ENCODE measurements around the gene SURF2.

The SURF2 gene

DNA sequence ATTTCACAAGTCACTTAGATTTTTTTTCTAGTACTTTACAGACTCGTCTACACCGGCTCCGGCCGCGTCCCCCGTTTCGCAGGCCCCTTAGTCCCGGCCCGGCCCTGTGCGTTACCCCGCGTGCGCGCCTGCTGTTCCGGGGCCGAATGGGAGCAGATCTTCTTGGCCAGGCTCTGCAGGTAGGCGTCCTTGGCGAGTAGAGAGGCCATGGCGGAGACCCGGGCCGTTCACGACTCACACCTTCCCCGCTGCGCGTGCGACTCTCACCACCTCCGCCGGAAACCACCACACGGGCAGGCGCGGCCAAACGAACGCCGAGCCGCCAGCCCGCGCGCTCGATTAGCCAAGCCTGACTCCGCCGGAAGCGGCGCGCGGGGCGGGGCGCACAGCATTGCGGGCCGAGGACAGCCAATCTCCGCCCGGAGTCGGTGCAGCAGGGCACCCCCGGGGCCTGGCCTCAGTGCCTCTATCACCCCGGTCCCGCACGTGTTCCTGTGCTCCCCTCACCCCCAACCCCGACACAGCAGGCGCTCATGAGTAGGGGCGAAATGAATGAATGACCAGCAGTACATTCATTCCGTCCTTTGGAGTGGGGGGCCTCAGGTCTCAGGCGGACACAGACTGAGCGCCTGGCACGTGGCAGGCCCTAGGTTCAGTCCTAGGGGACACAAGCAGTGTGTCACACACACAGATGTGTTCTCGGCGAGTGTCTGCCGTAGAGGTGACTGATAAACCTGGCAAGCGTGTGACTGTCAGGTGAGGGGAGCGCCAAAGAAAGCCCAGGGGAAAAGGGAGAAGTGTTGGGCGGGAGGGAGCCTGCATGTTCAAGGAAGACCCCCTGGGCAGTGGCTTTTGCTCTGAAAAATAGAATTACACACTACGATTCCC, 20.2 kb upstream of the SURF2 start, which contains the start of gene SURF6:
SURF6 (minus strand) TSS at position 265 of the 888 bp plus-strand sequence; CDS start at position 209, 56 bp downstream.
- Histone ChIP-seq H3K4me3 (ENCODE audit: low read depth, low read length) (peak within 1 kb of the TSS; percentile 91), H3K36me3 (ENCODE audit: insufficient read depth, low read length) (peaks cover 16% of the 10 kb centered on the region; the same call in 1 of the 2 replicates), H2AFZ (ENCODE audit: low read length, unreplicated experiment) (peak within 1 kb of the TSS; percentile 49), H3K27ac (ENCODE audit: low read depth, low read length) (no peak within 1 kb of the TSS), H3K4me1 (ENCODE audit: control insufficient read depth, insufficient read depth, low read length, unreplicated experiment) (peaks cover 8% of the 10 kb centered on the region), H3K27me3 (ENCODE audit: insufficient read depth, low read length) (no peaks in the 10 kb centered on the region), H3K79me2 (ENCODE audit: control insufficient read depth, insufficient read depth, low read length, unreplicated experiment) (peaks cover 25% of the 10 kb centered on the region)

DNA sequence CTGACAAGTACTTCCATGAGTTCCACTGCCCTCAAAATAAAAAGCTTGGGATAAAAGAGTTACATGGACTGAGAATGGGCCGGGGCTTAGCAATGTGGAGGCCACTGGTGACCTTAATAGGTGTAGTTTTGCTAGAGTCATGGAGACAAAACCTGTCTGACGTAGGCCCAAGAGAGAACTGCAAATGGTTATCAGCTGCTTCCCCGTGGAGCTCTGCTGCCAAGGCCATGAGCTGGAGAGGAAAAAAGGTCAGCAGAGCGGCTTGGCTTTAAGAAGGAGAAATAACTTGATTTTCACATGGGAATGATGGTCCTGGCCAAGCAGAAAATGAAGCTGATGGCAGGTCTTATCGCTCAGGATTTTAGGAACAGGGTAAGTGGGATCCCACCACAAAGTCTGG, 16.7 kb upstream of the SURF2 start:
- peaks cover 4% of the 10 kb centered on the region for H3K4me1 ChIP-seq (ENCODE audit: control insufficient read depth, insufficient read depth, low read length, unreplicated experiment)
- no peaks in the 10 kb centered on the region for H3K27me3 ChIP-seq (ENCODE audit: insufficient read depth, low read length)
- no peak overlapping the region for H3K27ac ChIP-seq (ENCODE audit: low read depth, low read length)
- peaks cover 13% of the 10 kb centered on the region for H3K79me2 ChIP-seq (ENCODE audit: control insufficient read depth, insufficient read depth, low read length, unreplicated experiment)
- H2AFZ ChIP-seq (ENCODE audit: low read length, unreplicated experiment), result no peak overlapping the region
- H3K36me3 ChIP-seq (ENCODE audit: insufficient read depth, low read length), result peaks cover 4% of the 10 kb centered on the region; the same call in 1 of the 2 replicates
- H3K4me3 ChIP-seq (ENCODE audit: low read depth, low read length), result no peak overlapping the region

DNA sequence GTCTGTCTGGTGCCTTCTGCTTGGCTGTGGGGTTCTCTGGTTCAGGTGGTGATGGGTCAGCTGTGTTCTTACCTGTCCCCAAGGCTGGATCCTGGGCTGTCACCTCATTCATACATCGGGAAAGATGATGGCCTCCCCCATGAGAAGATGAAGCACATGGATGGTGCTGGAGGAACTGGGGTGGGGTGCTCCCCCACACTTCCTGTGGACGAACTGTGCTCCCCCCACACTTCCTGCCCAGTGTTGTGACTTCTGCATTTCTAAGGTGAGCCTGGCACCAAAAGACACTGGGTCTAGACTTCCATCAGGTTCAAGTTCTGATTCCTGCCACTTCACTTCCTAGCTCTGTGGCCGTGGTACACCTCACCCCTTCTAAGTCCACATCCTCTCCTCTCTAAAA, 16.1 kb upstream of the SURF2 start:
- peaks cover 6% of the 10 kb centered on the region; the same call in 1 of the 2 replicates for H3K36me3 ChIP-seq (ENCODE audit: insufficient read depth, low read length)

DNA sequence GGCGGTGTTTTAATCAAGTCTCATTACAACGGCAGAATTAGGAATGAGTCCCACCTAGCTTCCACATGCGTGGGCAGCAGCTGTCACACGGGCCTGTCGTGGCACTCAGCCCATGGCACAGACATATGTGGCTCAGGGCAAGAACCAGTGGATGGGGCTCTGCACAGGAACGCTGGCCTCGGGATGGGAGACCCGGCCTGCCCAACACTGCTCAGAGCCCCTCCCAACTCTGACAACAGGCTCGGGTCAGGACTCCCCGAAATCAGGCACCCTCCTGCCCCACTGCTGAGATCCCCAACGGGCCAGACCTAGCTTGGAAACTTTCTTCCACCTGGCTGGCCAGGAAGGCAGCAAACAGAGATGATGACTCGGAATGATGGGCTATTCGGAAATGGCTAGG, 15.4 kb upstream of the SURF2 start:
- peaks cover under 1% of the 10 kb centered on the region for H3K4me1 ChIP-seq (ENCODE audit: control insufficient read depth, insufficient read depth, low read length, unreplicated experiment)
- H3K79me2 ChIP-seq (ENCODE audit: control insufficient read depth, insufficient read depth, low read length, unreplicated experiment), result peaks cover 7% of the 10 kb centered on the region
- no peak overlapping the region for H3K4me3 ChIP-seq (ENCODE audit: low read depth, low read length)
- H3K27me3 ChIP-seq (ENCODE audit: insufficient read depth, low read length), result no peaks in the 10 kb centered on the region
- no peak overlapping the region for H2AFZ ChIP-seq (ENCODE audit: low read length, unreplicated experiment)
- H3K36me3 ChIP-seq (ENCODE audit: insufficient read depth, low read length), result peaks cover 12% of the 10 kb centered on the region; the same call in 1 of the 2 replicates
- no peak overlapping the region for H3K27ac ChIP-seq (ENCODE audit: low read depth, low read length)

More for the DNA sequence above, 16.1 kb upstream of the SURF2 start:
- Histone ChIP-seq H3K27me3 (ENCODE audit: insufficient read depth, low read length) (no peaks in the 10 kb centered on the region), H3K27ac (ENCODE audit: low read depth, low read length) (no peak overlapping the region), H3K4me3 (ENCODE audit: low read depth, low read length) (no peak overlapping the region), H3K79me2 (ENCODE audit: control insufficient read depth, insufficient read depth, low read length, unreplicated experiment) (peaks cover 7% of the 10 kb centered on the region), H3K4me1 (ENCODE audit: control insufficient read depth, insufficient read depth, low read length, unreplicated experiment) (no peaks in the 10 kb centered on the region), H2AFZ (ENCODE audit: low read length, unreplicated experiment) (no peak overlapping the region)

DNA sequence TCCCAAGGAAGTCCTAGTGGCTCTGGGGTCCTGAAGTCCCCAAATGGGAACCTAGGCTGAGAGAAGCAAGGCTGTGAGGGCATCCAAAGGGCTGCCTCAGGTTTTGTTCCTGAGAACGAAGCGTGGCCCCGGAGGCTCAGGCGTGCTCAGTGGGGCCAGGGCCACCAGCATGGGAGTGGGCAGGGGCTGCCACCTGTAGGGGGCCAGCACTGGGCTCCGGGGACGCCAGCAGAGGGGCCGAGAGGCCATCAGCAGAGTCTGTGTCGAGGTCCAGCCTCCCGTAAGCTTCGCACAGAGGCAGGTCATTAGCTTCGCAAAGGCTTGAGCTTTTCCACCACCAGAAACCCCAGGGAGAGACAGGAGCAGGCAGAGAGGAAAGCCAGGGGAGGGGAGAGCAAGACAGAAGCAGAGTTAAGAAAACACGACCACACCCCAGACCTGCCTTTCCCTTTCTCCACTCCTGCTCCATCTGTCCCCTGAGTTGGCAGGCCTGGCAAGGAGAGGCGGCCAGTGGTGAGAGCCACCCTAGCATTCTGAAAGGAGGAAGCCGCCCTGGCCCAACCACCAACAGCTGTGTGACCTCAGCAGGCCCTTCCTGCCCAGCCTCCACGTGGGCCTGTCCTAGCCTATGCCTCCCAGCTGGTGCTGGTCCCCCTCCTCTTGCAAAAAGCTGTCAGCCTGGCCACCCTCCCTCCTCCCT, 14.8 kb upstream of the SURF2 start:
- Histone ChIP-seq H2AFZ (ENCODE audit: low read length, unreplicated experiment) (no peak overlapping the region), H3K79me2 (ENCODE audit: control insufficient read depth, insufficient read depth, low read length, unreplicated experiment) (peaks cover 13% of the 10 kb centered on the region), H3K36me3 (ENCODE audit: insufficient read depth, low read length) (peaks cover 12% of the 10 kb centered on the region; the same call in 1 of the 2 replicates), H3K4me1 (ENCODE audit: control insufficient read depth, insufficient read depth, low read length, unreplicated experiment) (peaks cover 7% of the 10 kb centered on the region), H3K27me3 (ENCODE audit: insufficient read depth, low read length) (no peaks in the 10 kb centered on the region), H3K27ac (ENCODE audit: low read depth, low read length) (no peak overlapping the region), H3K4me3 (ENCODE audit: low read depth, low read length) (no peak overlapping the region)

DNA sequence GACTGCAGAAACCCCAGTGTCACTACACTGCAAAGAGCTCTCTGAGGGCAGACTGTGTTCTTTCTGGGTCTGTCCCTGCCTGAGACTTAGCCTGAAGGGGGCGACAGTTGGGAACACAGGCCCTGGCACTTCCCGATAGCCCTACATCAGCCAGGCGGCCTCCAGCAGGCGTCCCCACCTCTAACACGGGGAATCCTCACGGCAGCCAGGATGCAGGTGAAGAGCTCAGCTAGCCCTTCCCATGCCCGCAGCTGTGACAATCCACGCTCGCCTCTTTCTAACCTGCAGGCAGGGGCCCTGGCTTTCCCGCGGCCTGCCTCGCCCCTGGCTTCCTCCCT, 14.3 kb upstream of the SURF2 start:
- H2AFZ ChIP-seq (ENCODE audit: low read length, unreplicated experiment), result no peak overlapping the region
- no peaks in the 10 kb centered on the region for H3K27me3 ChIP-seq (ENCODE audit: insufficient read depth, low read length)
- no peak overlapping the region for H3K27ac ChIP-seq (ENCODE audit: low read depth, low read length)
- peaks cover 8% of the 10 kb centered on the region for H3K4me1 ChIP-seq (ENCODE audit: control insufficient read depth, insufficient read depth, low read length, unreplicated experiment)
- H3K36me3 ChIP-seq (ENCODE audit: insufficient read depth, low read length), result peaks cover 12% of the 10 kb centered on the region; the same call in 1 of the 2 replicates
- H3K79me2 ChIP-seq (ENCODE audit: control insufficient read depth, insufficient read depth, low read length, unreplicated experiment), result peaks cover 18% of the 10 kb centered on the region
- no peak overlapping the region for H3K4me3 ChIP-seq (ENCODE audit: low read depth, low read length)

DNA sequence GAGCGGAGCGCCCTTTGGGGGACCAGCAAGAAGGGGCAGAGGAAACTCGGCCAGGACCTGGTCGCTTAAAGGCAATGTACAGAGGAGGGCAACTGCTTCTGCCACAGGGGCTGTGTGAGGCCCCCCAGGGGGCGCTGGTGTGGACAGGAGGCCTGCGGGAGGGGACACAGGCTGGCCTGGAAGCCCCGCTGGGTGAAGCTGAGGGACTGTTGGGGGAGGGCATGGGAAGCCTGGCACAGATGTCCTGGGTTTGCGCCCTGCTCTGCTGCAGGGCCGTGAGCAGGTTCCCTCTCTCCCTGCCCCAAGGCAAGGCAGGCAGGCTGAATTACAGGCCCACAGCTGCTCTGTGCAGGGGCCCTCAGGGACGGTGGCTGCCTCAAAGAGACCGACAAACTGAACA, 13.8 kb upstream of the SURF2 start:
- peaks cover 19% of the 10 kb centered on the region for H3K79me2 ChIP-seq (ENCODE audit: control insufficient read depth, insufficient read depth, low read length, unreplicated experiment)
- H3K4me3 ChIP-seq (ENCODE audit: low read depth, low read length), result no peak overlapping the region
- no peak overlapping the region for H2AFZ ChIP-seq (ENCODE audit: low read length, unreplicated experiment)
- no peak overlapping the region for H3K27ac ChIP-seq (ENCODE audit: low read depth, low read length)
- H3K36me3 ChIP-seq (ENCODE audit: insufficient read depth, low read length), result peaks cover 12% of the 10 kb centered on the region; the same call in 1 of the 2 replicates
- H3K27me3 ChIP-seq (ENCODE audit: insufficient read depth, low read length), result no peaks in the 10 kb centered on the region
- H3K4me1 ChIP-seq (ENCODE audit: control insufficient read depth, insufficient read depth, low read length, unreplicated experiment), result peaks cover 8% of the 10 kb centered on the region

DNA sequence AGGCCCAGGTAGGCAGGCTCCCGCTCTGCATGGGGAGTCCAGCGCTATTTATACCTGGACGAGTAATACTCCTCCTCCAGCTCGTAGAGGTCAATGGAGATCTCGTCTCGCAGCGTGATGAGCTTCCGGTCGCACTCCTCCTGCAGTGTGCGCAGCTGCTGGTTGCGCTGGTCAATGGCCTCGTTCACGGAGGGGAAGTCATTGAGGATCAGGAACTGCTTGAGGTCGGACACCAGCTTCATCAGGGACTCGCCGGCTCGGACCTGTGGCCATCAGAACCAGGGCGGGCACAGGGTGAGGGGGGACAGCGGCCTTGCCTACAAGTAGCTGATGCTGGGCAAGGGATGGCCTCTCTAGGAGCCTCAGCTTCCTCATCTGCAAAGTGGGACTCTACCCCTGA, 12.3 kb upstream of the SURF2 start:
- Histone ChIP-seq H3K4me3 (ENCODE audit: low read depth, low read length) (no peak overlapping the region), H3K4me1 (ENCODE audit: control insufficient read depth, insufficient read depth, low read length, unreplicated experiment) (peaks cover 8% of the 10 kb centered on the region), H3K27ac (ENCODE audit: low read depth, low read length) (no peak overlapping the region), H3K79me2 (ENCODE audit: control insufficient read depth, insufficient read depth, low read length, unreplicated experiment) (peaks cover 29% of the 10 kb centered on the region), H3K36me3 (ENCODE audit: insufficient read depth, low read length) (peaks cover 19% of the 10 kb centered on the region; the same call in 1 of the 2 replicates), H2AFZ (ENCODE audit: low read length, unreplicated experiment) (no peak overlapping the region), H3K27me3 (ENCODE audit: insufficient read depth, low read length) (no peaks in the 10 kb centered on the region)

DNA sequence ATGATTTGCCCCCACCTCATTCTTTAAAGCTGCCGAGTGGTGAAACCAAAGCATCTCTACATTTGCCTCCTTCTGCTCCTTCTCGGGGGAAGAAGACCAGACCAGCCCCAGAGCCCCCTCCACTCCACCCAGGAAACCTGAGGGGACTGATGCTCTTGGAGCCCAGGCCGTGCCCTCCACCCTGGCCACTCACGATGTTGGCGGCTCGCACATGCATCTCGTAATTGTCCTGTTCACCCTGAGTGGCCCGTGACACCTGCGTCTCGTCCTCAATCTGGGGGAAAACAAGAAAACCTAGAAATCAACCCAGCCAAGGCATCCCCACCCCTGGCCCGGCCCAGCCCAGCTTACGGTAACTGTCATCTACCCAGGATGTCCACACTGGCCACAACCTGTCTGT, 11.4 kb upstream of the SURF2 start:
- Histone ChIP-seq H3K4me3 (ENCODE audit: low read depth, low read length) (no peak overlapping the region), H2AFZ (ENCODE audit: low read length, unreplicated experiment) (no peak overlapping the region), H3K36me3 (ENCODE audit: insufficient read depth, low read length) (peaks cover 28% of the 10 kb centered on the region), H3K27ac (ENCODE audit: low read depth, low read length) (no peak overlapping the region), H3K27me3 (ENCODE audit: insufficient read depth, low read length) (no peaks in the 10 kb centered on the region), H3K79me2 (ENCODE audit: control insufficient read depth, insufficient read depth, low read length, unreplicated experiment) (peaks cover 38% of the 10 kb centered on the region), H3K4me1 (ENCODE audit: control insufficient read depth, insufficient read depth, low read length, unreplicated experiment) (peaks cover 16% of the 10 kb centered on the region)

DNA sequence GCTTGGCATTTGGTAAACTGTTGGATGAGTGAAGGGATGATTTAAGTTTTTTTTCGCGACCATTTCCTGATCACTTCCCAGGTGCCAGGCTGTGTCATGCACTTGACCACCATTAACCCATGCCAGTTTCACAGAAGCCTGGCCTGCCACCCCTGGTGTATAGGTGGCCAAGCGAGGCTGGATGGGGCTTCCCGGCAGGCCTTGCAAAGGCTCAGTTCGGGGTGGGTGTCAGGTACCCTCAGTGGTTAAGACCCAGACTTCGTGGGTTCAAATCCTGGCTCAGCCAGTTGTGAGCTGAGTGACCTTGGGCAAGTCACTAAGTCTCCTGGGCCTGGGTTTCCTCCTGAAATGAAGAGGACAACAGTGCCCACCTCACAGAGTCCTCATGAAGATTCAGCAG, 10.8 kb upstream of the SURF2 start:
- Histone ChIP-seq H3K36me3 (ENCODE audit: insufficient read depth, low read length) (peaks cover 32% of the 10 kb centered on the region), H3K27ac (ENCODE audit: low read depth, low read length) (no peak overlapping the region), H2AFZ (ENCODE audit: low read length, unreplicated experiment) (no peak overlapping the region), H3K4me3 (ENCODE audit: low read depth, low read length) (no peak overlapping the region), H3K79me2 (ENCODE audit: control insufficient read depth, insufficient read depth, low read length, unreplicated experiment) (peaks cover 45% of the 10 kb centered on the region), H3K27me3 (ENCODE audit: insufficient read depth, low read length) (no peaks in the 10 kb centered on the region), H3K4me1 (ENCODE audit: control insufficient read depth, insufficient read depth, low read length, unreplicated experiment) (peaks cover 22% of the 10 kb centered on the region)

Measured in ACC112 (cell line).